Tibial artery (tissue), 4 donors: ENCODE data around the gene MAP7.
"Not testable (repeated sequence)": the region's sequence is repeated elsewhere in the genome, so short reads cannot be mapped to it uniquely, and the experiment has no call there.

Experiments
- DNase-seq, 2 donors: peaks; one replicate each; pipeline ENCODE4 v3.0.0-alpha.2; 2019
- H3K27ac ChIP-seq, 2 donors: fragments of 200-600 bp; sonication (generic) in 1 of 2; 1 replicate in 1 of 2; 2 replicates in 1 of 2; pipeline ENCODE4 v1.5.1; 2018 to 2019; ENCODE audit warnings: mild to moderate bottlenecking in 1 of 2
- H3K27me3 ChIP-seq, 2 donors: fragments of 200-600 bp; sonication (generic) in 1 of 2; one replicate each; pipeline versions ENCODE4 v1.5.1 to v1.6.0; 2016 to 2019
- H3K36me3 ChIP-seq, 3 donors: fragments of 200-600 bp; sonication (generic) in 2 of 3; one replicate each; pipeline ENCODE4 v1.5.1; 2016 to 2019; ENCODE audit warnings: mild to moderate bottlenecking in 2 of 3
- H3K4me1 ChIP-seq, 4 donors: fragments of 200-600 bp; sonication (generic) in 2 of 4; 1 replicate in 3 of 4; 2 replicates in 1 of 4; pipeline ENCODE4 v1.5.1; 2016 to 2019
- H3K4me3 ChIP-seq, 2 donors: fragments of 200-600 bp; sonication (generic) in 1 of 2; 1 replicate in 1 of 2; 2 replicates in 1 of 2; pipeline ENCODE4 v1.5.1; 2018 to 2019; ENCODE audit warnings: mild to moderate bottlenecking in 2 of 2
- H3K9me3 ChIP-seq, 3 donors: fragments of 200-600 bp; sonication (generic) in 1 of 3; one replicate each; pipeline ENCODE4 v1.5.1; 2016 to 2019
- CTCF ChIP-seq, 2 experiments: fragments of 200-600 bp in 1 of 2; fragments of 450-650 bp in 1 of 2; IDR thresholded peaks; one replicate each; pipeline ENCODE4 v1.5.1; 2017 to 2019; ENCODE audit warnings: antibody characterized with exemption in 2 of 2, mild to moderate bottlenecking in 1 of 2, moderate library complexity in 1 of 2
- intact Hi-C: fragments of 100-400 bp; cut with DNase I; formaldehyde crosslinking; loops from one replicate; pipeline ENCODE4 v1.15.0; 2023; ENCODE audit warnings: low total_unique reads

MAP7 gene

GRCh38 chr6:136592930-136593673, 42.9 kb upstream of the MAP7 start:
- DNase-seq = no peak
- Histone ChIP-seq H3K27me3 (no peaks in the 10 kb centered on the region), H3K4me3 (no peak overlapping the region), H3K36me3 (peaks cover 55 to 68% (median 57%) of the 10 kb centered on the region in 3 donors), H3K9me3 (no peaks in the 10 kb centered on the region), H3K4me1 (peaks cover 0 to 12% (median 7%) of the 10 kb centered on the region in 4 donors), H3K27ac (peak overlapping the region; percentile 11 to 36)
- no peak for TF ChIP-seq CTCF (IDR thresholded peaks at IDR 0.05)
- intact Hi-C loops = no loop called here

DNA sequence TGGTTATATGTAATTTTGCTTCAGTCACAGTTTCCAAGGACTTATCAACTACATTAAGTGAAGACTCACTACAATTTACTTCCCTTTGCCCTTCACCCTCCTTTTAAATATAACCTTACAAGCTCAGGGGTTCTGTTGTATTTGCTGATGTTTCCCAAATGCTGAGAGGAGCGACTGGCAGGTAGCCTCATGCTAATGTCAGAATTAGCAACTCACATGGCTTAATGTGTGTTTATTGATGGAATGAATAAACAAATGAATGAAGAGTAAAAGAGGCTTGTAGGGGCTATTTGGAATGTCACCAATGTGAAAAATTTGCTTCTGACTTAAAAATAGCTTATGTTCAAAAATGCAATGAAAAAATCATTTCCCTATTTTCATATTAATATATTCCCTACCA, 41.4 kb upstream of the MAP7 start:
- intact Hi-C loops = no loop called here
- Histone ChIP-seq H3K36me3 (peaks cover 55 to 63% (median 61%) of the 10 kb centered on the region in 3 donors), H3K27me3 (no peaks in the 10 kb centered on the region), H3K27ac (peak overlapping the region in 1 of 2 donors; percentile 16), H3K4me1 (peaks cover under 1 to 26% (median 14%) of the 10 kb centered on the region in 4 donors), H3K4me3 (no peak overlapping the region), H3K9me3 (no peaks in the 10 kb centered on the region)
- no peak for TF ChIP-seq CTCF (IDR thresholded peaks at IDR 0.05)
- DNase-seq = no peak

GRCh38 chr6:136590846-136591245, 40.6 kb upstream of the MAP7 start:
- H3K4me1 ChIP-seq = peaks cover 6 to 34% (median 18%) of the 10 kb centered on the region in 4 donors
- DNase-seq, H3K9me3 ChIP-seq, intact Hi-C loops, H3K4me3 ChIP-seq, H3K27me3 ChIP-seq: not testable (repeated sequence)
- peaks cover 54 to 55% (median 54%) of the 10 kb centered on the region in 3 donors for H3K36me3 ChIP-seq
- H3K27ac ChIP-seq = peak overlapping the region in 1 of 2 donors; percentile 16

DNA sequence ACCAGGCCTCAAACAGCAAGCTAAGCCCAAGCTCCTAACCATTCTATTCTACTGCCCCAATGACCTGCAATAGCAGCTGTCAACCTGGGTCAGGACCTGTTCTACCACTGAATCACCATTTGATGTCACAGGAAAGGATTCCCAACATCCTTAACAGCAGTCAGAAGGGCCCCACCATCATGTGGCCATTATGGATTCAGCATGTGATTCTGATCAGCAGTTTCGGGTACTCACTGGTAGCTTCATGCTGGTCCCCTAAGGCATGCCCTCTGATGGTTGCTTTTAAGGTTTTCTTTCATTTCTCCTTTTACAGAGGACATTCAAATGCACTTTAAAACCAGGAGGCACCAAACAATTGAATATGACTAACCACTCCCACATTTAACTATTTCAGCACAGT, 37.3 kb upstream of the MAP7 start:
- no peak for DNase-seq
- intact Hi-C loops = no loop called here
- no peaks in the 10 kb centered on the region for H3K27me3 ChIP-seq
- TF ChIP-seq CTCF (IDR thresholded peaks at IDR 0.05) = no peak
- peaks cover 41 to 43% (median 42%) of the 10 kb centered on the region in 3 donors for H3K36me3 ChIP-seq
- H3K27ac ChIP-seq = peak overlapping the region; percentile 80 to 86
- H3K4me1 ChIP-seq = peaks cover 6 to 56% (median 27%) of the 10 kb centered on the region in 4 donors
- no peaks in the 10 kb centered on the region for H3K9me3 ChIP-seq
- H3K4me3 ChIP-seq = no peak overlapping the region

DNA sequence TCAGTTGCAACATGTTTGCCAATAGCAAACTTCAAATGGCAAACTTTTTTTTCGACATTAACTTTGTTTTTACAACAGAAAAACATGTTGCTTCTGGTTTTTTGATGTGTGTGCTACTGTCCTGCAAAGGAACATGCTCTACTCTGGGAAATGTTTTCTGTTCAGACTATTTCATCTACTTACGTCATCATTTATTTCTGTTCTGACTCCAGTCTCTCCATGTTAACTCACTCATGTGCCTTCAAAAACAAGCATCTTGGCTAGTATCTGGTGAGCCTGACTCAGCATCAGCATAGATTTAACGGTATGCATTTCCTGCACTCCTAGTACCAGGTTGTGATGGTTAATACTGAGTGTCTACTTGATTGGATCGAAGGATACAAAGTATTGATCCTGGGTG, 36.1 kb upstream of the MAP7 start:
- Histone ChIP-seq H3K36me3 (peaks cover 29 to 38% (median 36%) of the 10 kb centered on the region in 3 donors), H3K4me3 (no peak overlapping the region), H3K9me3 (no peaks in the 10 kb centered on the region), H3K27ac (peak overlapping the region; percentile 80 to 86), H3K4me1 (peaks cover 6 to 58% (median 29%) of the 10 kb centered on the region in 4 donors), H3K27me3 (no peaks in the 10 kb centered on the region)
- intact Hi-C loops = loop anchor here (1.0 kb wide), 1 partner anchor 24 kb away; no protein-coding TSS in a partner anchor
- no peak for TF ChIP-seq CTCF (IDR thresholded peaks at IDR 0.05)
- no peak for DNase-seq

DNA sequence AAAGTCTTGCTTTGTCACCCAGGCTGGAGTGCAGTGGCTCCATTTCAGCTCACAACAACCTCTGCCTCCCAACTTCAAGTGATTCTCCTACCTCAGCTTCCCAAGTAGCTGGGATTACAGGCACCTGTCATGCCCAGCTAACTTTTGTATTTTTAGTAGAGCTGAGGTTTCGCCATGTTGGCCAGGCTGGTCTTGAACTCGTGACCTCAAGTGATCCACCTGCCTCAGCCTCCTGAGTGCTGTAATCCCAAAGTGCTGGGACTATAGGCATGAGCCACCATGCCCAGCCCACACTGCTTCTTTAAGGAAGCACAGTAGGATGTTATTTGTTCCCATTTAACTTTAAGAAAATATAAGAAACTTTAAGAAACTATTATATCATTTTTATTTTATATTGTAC, 35.3 kb upstream of the MAP7 start:
- Histone ChIP-seq H3K27ac (peak overlapping the region; percentile 80 to 86), H3K4me1 (peaks cover 6 to 58% (median 29%) of the 10 kb centered on the region in 4 donors), H3K36me3 (peaks cover 26 to 38% (median 32%) of the 10 kb centered on the region in 3 donors)
- H3K27me3 ChIP-seq, H3K4me3 ChIP-seq, DNase-seq, H3K9me3 ChIP-seq, intact Hi-C loops: not testable (repeated sequence)

DNA sequence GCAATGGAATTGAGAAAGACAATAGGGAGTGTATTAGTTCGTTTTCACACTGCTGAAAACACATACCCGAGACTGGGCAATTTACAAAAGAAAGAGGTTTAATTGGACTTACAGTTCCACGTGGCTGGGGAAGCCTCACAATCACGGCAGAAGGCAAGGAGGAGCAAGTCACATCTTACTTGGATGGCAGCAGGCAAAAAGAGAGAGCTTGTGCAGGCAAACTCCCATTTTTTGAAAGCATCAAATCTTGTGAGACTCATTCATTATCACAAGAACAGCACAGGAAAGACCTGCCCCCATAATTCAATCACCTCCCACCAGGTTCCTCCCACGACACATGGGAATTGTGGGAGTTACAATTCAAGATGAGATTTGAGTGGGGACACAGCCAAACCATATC, 34.1 kb upstream of the MAP7 start:
- intact Hi-C loops, DNase-seq, H3K4me3 ChIP-seq, H3K27me3 ChIP-seq, H3K9me3 ChIP-seq: not testable (repeated sequence)
- peaks cover 29 to 38% (median 32%) of the 10 kb centered on the region in 3 donors for H3K36me3 ChIP-seq
- H3K27ac ChIP-seq = peak overlapping the region; percentile 80 to 86
- peaks cover 6 to 58% (median 29%) of the 10 kb centered on the region in 4 donors for H3K4me1 ChIP-seq
